ENCODE data around the gene HIVEP1. TPM values are rescaled to one million over a fixed set of nuclear protein-coding genes. Genes with fewer than 3 reads are reported as not detected.

The HIVEP1 gene
- total RNA-seq, 1 donor from 2014 or later, result 27.8 TPM

DNA sequence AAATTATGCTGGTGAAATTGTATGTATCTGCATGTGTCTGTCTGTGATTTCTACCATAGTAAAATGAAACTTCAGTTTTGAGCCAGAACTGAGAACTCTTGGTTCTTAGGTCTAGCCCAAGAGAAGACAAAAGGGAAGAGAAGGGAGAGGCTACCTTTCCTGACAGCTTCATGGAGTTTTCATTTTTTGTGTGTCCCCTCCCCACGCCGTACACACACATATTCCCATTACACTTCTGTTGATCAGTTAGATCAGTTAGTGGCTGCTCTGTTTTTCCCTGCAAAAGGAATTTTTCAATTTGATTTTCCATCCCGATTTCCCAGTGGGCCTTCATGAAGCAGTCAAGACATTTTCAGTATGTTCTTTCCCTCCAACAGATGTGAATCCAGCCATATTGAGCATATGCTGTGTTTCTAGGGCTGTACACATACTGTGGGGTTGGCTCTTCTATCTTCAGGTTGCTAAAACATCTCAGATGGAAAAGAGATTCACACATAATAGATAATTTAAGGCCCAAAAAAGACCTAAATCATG, 52.5 kb downstream of the HIVEP1 start:
- H3K27ac Mint-ChIP-seq (ENCODE audit: unreplicated experiment), result no peak overlapping the region
- no peak overlapping the region for H3K4me3 Mint-ChIP-seq (ENCODE audit: unreplicated experiment)
- H3K9me3 Mint-ChIP-seq (ENCODE audit: unreplicated experiment), result no peaks in the 10 kb centered on the region
- no peaks in the 10 kb centered on the region for H3K36me3 Mint-ChIP-seq (ENCODE audit: unreplicated experiment)
- H3K27me3 Mint-ChIP-seq (ENCODE audit: unreplicated experiment), result no peaks in the 10 kb centered on the region
- no peak for DNase-seq (ENCODE audit: extremely low spot score, unreplicated experiment)
- TF ChIP-seq, protein P1, sequence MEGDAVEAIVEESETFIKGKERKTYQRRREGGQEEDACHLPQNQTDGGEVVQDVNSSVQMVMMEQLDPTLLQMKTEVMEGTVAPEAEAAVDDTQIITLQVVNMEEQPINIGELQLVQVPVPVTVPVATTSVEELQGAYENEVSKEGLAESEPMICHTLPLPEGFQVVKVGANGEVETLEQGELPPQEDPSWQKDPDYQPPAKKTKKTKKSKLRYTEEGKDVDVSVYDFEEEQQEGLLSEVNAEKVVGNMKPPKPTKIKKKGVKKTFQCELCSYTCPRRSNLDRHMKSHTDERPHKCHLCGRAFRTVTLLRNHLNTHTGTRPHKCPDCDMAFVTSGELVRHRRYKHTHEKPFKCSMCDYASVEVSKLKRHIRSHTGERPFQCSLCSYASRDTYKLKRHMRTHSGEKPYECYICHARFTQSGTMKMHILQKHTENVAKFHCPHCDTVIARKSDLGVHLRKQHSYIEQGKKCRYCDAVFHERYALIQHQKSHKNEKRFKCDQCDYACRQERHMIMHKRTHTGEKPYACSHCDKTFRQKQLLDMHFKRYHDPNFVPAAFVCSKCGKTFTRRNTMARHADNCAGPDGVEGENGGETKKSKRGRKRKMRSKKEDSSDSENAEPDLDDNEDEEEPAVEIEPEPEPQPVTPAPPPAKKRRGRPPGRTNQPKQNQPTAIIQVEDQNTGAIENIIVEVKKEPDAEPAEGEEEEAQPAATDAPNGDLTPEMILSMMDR (IDR thresholded peaks at IDR 0.05), result no peak
- H3K4me1 Mint-ChIP-seq (ENCODE audit: unreplicated experiment), result peaks cover 23% of the 10 kb centered on the region

DNA sequence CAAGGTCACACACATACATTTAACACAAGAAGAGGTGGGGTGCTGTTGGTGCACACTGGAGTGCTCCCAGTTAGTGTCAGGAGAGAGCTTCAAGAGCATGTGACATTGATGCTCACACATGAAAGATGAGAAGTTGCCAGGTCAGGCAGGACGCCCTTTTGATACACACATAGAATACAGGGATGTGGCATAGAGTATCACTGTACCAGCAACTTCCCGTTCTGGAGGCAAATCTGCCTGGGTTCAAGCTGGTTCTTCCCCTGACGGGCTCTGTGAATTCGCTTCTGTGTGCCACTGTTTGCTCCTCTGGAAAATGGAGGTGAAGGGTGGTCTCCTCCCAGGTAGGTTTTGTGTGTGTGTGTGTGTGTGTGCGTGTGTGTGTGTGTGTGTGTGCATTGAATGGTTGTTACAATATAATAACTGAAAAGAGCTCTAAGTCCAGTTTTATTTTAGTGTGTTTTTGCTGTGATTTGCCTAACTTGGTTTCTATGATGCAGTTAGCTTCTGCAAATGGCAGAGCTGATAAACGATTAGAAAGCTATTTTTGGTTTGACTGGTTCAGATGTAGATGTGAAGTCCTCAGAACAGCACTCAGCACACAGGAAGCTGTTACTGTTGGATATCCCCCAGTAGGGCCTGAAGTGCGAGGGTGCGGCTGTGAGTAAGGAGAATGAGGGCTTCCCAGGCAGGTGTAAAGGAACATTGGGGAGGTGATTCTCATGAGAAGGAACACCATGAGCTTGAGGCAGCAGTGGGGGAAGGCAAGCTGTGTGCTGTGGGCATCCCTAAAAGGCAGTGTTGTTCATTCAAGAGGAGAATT, 53.4 kb downstream of the HIVEP1 start:
- no peaks in the 10 kb centered on the region for H3K27me3 Mint-ChIP-seq (ENCODE audit: unreplicated experiment)
- TF ChIP-seq, protein P1 (IDR thresholded peaks at IDR 0.05), result no peak
- H3K4me1 Mint-ChIP-seq (ENCODE audit: unreplicated experiment), result peaks cover 26% of the 10 kb centered on the region
- H3K27ac Mint-ChIP-seq (ENCODE audit: unreplicated experiment), result peak overlapping the region; percentile 23
- DNase-seq (ENCODE audit: extremely low spot score, unreplicated experiment), result no peak
- no peaks in the 10 kb centered on the region for H3K36me3 Mint-ChIP-seq (ENCODE audit: unreplicated experiment)
- H3K4me3 Mint-ChIP-seq (ENCODE audit: unreplicated experiment), result no peak overlapping the region
- H3K9me3 Mint-ChIP-seq (ENCODE audit: unreplicated experiment), result no peaks in the 10 kb centered on the region

DNA sequence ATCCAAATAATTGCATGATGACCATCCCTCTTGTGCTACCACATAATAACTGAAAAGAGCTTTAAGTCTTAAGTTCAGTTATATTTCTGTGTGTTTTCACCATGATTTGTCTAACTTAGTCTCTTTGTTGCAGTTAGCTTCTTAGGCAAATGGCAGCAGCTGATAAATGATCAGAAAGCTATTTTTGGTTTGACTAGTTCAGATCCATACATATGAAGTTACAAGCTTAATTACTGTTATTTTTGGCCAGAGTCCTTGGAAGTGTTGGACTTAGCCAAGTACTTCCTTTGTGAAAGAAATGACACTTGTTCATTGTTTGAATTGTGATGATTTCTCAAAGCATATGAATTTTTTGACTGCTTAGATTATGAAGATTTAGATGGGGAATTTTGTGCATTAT, 54.2 kb downstream of the HIVEP1 start:
- Mint-ChIP-seq H3K9me3 (ENCODE audit: unreplicated experiment) (no peaks in the 10 kb centered on the region), H3K4me1 (ENCODE audit: unreplicated experiment) (peaks cover 25% of the 10 kb centered on the region), H3K36me3 (ENCODE audit: unreplicated experiment) (no peaks in the 10 kb centered on the region), H3K27ac (ENCODE audit: unreplicated experiment) (peak overlapping the region; percentile 23), H3K27me3 (ENCODE audit: unreplicated experiment) (no peaks in the 10 kb centered on the region), H3K4me3 (ENCODE audit: unreplicated experiment) (no peak overlapping the region)
- TF ChIP-seq, protein P1 (IDR thresholded peaks at IDR 0.05), result no peak
- no peak for DNase-seq (ENCODE audit: extremely low spot score, unreplicated experiment)

DNA sequence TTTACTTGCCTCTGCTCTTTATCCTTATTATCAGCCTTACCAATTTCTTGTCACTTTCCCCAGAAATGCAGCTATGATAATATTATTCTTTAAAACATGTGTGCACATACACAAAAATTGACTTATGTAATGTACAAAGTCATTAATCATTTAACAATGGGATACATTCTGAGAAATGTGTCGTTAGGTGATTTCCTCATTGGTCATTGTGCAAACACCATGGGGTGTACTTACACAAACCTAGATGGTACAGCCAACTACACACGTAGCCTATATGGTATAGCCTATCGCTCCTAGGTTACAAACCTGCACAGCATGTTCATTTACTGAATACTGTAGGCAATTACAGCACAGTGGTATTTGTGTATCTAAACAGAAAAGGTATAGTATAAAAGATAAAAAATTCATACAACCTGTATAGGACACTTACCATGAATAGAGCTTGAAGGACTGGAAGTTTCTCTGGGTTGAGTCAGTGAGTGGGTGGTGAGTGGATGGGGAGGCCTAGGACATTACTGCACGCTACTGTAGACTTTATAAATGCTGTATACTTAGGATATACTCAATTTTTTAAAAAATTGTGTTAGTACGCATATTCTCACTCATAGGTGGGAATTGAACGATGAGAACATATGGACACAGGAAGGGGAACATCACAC, 56.9 kb downstream of the HIVEP1 start:
- TF ChIP-seq, protein P1 (IDR thresholded peaks at IDR 0.05), result no peak
- Mint-ChIP-seq H3K4me3 (ENCODE audit: unreplicated experiment) (no peak overlapping the region), H3K9me3 (ENCODE audit: unreplicated experiment) (no peaks in the 10 kb centered on the region), H3K36me3 (ENCODE audit: unreplicated experiment) (no peaks in the 10 kb centered on the region), H3K27me3 (ENCODE audit: unreplicated experiment) (no peaks in the 10 kb centered on the region), H3K27ac (ENCODE audit: unreplicated experiment) (no peak overlapping the region), H3K4me1 (ENCODE audit: unreplicated experiment) (peaks cover 27% of the 10 kb centered on the region)
- no peak for DNase-seq (ENCODE audit: extremely low spot score, unreplicated experiment)
